ENCODE measurements around the gene PRPF6. TPM values are rescaled to one million over a fixed set of nuclear protein-coding genes. Genes with fewer than 3 reads are reported as not detected.

PRPF6 gene
- total and polyA plus RNA-seq, 2 of the 13 experiments (the other 11 are each of a cell fraction or from before 2014, with no cell fraction given): 63.7 to 101 TPM

DNA sequence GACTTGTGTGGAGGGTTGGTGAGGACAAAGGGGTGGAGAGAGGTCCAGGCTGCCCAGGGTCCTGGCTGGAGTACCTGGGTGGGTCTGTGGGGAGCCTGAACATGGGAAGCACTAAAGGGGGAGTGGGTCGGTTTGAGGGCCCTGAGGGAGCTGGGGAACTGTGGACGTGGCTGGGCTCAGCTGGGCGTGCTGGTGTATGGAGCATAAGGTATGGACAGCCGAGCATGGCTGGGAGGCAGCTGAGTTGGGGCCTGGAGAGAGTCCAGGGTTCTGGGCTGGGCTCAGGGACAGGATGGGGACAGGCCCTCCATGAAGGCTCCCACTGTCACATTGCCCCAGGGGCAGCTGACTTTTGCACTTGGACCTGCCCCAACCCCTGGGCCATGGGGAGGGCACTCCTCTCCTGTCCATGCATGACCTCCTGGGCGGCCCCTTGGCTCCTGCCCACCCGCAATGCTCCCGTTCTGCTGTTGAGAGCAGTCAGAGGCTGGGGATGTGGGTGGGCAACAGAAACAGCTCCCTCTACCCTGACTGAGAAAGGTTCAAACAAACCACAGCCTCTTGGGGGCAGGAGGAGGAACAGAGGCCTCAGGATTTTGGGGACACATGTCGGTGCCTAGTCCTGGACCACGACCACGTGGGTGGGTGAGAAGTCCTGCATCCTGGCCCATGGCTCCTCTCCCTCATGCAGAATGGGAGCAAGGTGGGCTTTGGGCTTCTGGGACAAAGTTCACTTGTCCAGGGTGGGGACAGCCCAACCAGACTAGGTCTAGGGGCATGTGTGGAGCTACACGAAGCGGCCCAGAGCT lies 59.5 kb downstream of the PRPF6 start (continued):
- TF ChIP-seq, protein P1, sequence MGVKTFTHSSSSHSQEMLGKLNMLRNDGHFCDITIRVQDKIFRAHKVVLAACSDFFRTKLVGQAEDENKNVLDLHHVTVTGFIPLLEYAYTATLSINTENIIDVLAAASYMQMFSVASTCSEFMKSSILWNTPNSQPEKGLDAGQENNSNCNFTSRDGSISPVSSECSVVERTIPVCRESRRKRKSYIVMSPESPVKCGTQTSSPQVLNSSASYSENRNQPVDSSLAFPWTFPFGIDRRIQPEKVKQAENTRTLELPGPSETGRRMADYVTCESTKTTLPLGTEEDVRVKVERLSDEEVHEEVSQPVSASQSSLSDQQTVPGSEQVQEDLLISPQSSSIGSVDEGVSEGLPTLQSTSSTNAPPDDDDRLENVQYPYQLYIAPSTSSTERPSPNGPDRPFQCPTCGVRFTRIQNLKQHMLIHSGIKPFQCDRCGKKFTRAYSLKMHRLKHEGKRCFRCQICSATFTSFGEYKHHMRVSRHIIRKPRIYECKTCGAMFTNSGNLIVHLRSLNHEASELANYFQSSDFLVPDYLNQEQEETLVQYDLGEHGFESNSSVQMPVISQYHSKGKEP (CRISPR knock-in tag; IDR thresholded peaks at IDR 0.05): no peak
- TF ChIP-seq KDM6A (CRISPR knock-in tag; IDR thresholded peaks at IDR 0.05; ENCODE audit: low read depth): 0 out of 2 replicates have a peak, but pooled peaks have one; percentile 24
- TF ChIP-seq, protein P2, sequence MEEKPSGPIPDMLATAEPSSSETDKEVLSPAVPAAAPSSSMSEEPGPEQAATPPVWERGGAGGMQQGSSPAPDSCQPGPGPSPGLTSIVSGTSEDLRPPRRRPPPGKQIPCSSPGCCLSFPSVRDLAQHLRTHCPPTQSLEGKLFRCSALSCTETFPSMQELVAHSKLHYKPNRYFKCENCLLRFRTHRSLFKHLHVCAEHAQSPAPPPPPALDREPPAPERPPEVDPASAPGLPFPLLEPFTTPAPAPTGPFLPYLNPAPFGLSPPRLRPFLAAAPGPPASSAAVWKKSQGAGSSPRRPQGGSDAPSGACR (CRISPR knock-in tag; IDR thresholded peaks at IDR 0.05): no peak; the same call in 1 of the 2 replicates
- 0 out of 2 replicates have a peak, but pooled peaks have one; percentile 2 for TF ChIP-seq TSC22D2 (CRISPR knock-in tag; IDR thresholded peaks at IDR 0.05; ENCODE audit: borderline replicate concordance)
- TF ChIP-seq CCDC6 (CRISPR knock-in tag; IDR thresholded peaks at IDR 0.05): no peak
- no peak for TF ChIP-seq ZNF24 (IDR thresholded peaks at IDR 0.05)
- no peak; the same call in 1 of the 2 replicates for TF ChIP-seq ZNF44 (CRISPR knock-in tag; IDR thresholded peaks at IDR 0.05)
- TF ChIP-seq KLF6 (CRISPR knock-in tag; IDR thresholded peaks at IDR 0.05): no peak
- TF ChIP-seq JUND (CRISPR knock-in tag; IDR thresholded peaks at IDR 0.05): no peak
- TF ChIP-seq, protein P3, sequence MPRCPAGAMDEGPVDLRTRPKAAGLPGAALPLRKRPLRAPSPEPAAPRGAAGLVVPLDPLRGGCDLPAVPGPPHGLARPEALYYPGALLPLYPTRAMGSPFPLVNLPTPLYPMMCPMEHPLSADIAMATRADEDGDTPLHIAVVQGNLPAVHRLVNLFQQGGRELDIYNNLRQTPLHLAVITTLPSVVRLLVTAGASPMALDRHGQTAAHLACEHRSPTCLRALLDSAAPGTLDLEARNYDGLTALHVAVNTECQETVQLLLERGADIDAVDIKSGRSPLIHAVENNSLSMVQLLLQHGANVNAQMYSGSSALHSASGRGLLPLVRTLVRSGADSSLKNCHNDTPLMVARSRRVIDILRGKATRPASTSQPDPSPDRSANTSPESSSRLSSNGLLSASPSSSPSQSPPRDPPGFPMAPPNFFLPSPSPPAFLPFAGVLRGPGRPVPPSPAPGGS (CRISPR knock-in tag; IDR thresholded peaks at IDR 0.05): no peak
- TF ChIP-seq MEIS1 (CRISPR knock-in tag; IDR thresholded peaks at IDR 0.05; ENCODE audit: borderline replicate concordance): no peak
- TF ChIP-seq ZBTB21 (CRISPR knock-in tag; IDR thresholded peaks at IDR 0.05): no peak
- no peak for TF ChIP-seq TMF1 (CRISPR knock-in tag; IDR thresholded peaks at IDR 0.05; ENCODE audit: low read depth)
- TF ChIP-seq, protein P4, sequence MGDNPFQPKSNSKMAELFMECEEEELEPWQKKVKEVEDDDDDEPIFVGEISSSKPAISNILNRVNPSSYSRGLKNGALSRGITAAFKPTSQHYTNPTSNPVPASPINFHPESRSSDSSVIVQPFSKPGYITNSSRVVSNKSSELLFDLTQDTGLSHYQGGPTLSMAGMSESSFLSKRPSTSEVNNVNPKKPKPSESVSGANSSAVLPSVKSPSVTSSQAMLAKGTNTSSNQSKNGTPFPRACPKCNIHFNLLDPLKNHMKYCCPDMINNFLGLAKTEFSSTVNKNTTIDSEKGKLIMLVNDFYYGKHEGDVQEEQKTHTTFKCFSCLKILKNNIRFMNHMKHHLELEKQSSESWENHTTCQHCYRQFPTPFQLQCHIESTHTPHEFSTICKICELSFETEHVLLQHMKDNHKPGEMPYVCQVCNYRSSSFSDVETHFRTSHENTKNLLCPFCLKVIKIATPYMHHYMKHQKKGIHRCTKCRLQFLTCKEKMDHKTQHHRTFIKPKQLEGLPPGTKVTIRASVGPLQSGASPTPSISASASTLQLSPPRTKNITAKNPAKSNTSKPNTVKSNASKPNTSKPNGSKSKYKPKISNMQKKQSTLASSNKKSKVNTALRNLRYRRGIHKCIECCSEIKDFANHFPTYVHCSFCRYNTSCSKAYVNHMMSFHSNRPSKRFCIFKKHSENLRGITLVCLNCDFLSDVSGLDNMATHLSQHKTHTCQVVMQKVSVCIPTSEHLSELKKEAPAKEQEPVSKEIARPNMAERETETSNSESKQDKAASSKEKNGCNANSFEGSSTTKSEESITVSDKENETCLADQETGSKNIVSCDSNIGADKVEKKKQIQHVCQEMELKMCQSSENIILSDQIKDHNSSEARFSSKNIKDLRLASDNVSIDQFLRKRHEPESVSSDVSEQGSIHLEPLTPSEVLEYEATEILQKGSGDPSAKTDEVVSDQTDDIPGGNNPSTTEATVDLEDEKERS (CRISPR knock-in tag; IDR thresholded peaks at IDR 0.05): no peak
- no peak for TF ChIP-seq ETV5 (CRISPR knock-in tag; IDR thresholded peaks at IDR 0.05; ENCODE audit: borderline replicate concordance)
- TF ChIP-seq KLF12 (CRISPR knock-in tag; IDR thresholded peaks at IDR 0.05; ENCODE audit: borderline replicate concordance): no peak
- 0 out of 2 replicates have a peak, but pooled peaks have one; percentile 20 for TF ChIP-seq FOSL2 (CRISPR knock-in tag; IDR thresholded peaks at IDR 0.05)
- no peak for TF ChIP-seq SP1 (IDR thresholded peaks at IDR 0.05)
- TF ChIP-seq SP1 (CRISPR knock-in tag; IDR thresholded peaks at IDR 0.05): no peak
- TF ChIP-seq ARNTL (CRISPR knock-in tag; IDR thresholded peaks at IDR 0.05): no peak; the same call in 1 of the 2 replicates
- TF ChIP-seq, protein P5, sequence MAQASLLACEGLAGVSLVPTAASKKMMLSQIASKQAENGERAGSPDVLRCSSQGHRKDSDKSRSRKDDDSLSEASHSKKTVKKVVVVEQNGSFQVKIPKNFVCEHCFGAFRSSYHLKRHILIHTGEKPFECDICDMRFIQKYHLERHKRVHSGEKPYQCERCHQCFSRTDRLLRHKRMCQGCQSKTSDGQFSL (CRISPR knock-in tag; IDR thresholded peaks at IDR 0.05): 0 out of 2 replicates have a peak, but pooled peaks have one; percentile 57
- no peak for TF ChIP-seq ATRX (CRISPR knock-in tag; IDR thresholded peaks at IDR 0.05; ENCODE audit: borderline replicate concordance)
- TF ChIP-seq ZNF790 (CRISPR knock-in tag; IDR thresholded peaks at IDR 0.05; ENCODE audit: borderline replicate concordance): no peak
- peak; percentile 27; the same call in 1 of the 2 replicates for TF ChIP-seq ZNF143 (CRISPR knock-in tag; IDR thresholded peaks at IDR 0.05)

Data from HepG2 (cell line).